GM21529 (cell line): Measurements from ENCODE around the gene GRM5.

Source experiments
- ATAC-seq: cut with Tn5 transposase; IDR thresholded peaks from one replicate; pipeline ENCODE4 v1.9.1; 2021; ENCODE audit not compliant: unreplicated experiment

Gene GRM5

DNA sequence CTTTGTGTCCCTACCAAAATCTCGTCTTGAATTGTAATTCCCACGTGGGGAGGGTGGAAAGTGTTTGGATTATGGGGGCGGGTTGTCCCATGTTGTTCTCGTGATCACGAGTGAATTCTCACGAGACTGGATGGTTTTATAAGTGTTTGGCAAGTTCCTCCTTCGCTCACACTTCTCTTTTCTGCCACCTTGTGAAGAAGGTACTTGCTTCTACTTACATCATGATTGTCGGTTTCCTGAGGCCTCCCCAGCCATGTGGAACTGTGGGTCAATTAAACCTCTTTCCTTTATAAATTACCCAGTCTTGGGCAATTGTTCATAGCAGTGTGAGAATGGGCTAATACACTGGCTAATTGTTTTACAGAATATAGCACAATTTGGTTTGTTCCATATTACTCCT lies 326.3 kb downstream of the GRM5 start:
- no peak for ATAC-seq

GRCh38 chr11:88709567-88709966 lies 356.2 kb downstream of the GRM5 start:
- no peak for ATAC-seq

DNA sequence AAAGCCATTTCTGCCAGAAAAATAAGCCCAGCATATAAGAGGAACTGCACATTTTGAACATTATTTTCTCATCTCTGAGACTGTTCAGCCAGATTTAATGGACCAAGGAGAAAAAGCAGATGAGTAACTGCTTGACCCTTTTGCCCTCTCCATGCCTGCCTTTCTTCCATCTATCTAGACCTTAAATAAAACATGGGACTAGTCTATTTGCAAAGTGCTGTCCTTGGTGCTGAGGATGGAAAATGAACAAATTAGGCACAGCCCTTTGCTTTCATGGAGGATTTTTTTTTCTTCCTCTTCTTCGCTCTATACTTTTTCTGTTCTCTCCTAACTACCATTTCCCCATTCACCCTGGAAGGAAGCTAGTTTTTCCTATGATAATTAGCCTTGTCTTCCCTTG lies 361.3 kb downstream of the GRM5 start:
- ATAC-seq = no peak

DNA sequence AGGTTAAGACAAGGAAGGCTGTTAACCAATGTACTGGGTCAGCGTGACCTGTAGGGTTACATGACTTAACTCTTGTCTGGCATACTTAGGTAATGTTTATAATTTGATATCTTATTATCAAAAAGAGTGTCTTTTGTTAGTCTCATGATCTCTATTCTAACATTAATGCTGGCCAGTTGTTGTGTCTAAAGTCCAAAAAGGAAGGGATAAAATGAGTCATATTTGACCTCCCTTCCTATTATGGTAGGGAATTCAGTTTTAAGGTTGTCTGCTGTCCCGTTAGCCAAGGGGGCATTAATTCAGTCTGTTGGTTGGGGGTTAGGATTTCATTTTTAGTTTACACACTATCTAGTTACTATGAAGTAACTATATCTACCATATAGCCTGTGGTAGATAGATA lies 364.0 kb downstream of the GRM5 start:
- no peak for ATAC-seq

GRCh38 chr11:88697139-88697538 lies 368.6 kb downstream of the GRM5 start:
- no peak for ATAC-seq

DNA sequence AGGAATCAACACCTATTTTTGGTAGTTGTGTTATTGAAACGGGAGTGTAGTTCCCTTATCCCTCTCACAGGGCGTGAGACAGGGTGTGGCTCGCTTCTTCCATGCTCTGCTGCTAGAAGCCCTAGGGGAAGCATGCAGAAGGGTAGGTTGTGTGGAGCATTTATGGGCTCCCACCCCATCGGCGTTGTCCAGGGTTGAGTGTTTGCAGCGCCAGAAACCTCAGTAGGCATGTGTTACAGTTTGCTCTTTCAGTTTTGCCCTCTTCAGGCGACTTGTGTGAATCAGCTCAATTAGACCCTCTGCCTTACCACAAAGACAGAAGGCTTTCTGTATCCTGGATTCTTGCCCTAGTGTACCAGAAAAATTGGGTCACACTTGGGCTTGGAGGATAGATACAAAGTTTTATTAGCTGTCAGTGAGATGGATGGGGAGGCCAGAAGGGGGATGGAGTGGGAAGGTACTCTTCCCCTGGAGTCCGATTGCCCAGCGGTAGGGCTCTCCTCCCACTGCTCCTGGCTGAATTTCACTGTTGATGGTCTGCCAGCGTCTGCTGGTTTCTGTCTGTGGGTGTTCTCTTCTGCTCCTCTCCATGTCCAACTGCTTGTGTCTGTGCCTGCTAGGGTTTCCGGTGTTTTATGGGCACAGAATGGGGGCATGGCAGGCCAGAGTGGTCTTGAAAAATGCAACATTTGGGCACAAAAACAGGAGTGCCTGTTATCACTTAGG lies 369.9 kb downstream of the GRM5 start:
- ATAC-seq = no peak

DNA sequence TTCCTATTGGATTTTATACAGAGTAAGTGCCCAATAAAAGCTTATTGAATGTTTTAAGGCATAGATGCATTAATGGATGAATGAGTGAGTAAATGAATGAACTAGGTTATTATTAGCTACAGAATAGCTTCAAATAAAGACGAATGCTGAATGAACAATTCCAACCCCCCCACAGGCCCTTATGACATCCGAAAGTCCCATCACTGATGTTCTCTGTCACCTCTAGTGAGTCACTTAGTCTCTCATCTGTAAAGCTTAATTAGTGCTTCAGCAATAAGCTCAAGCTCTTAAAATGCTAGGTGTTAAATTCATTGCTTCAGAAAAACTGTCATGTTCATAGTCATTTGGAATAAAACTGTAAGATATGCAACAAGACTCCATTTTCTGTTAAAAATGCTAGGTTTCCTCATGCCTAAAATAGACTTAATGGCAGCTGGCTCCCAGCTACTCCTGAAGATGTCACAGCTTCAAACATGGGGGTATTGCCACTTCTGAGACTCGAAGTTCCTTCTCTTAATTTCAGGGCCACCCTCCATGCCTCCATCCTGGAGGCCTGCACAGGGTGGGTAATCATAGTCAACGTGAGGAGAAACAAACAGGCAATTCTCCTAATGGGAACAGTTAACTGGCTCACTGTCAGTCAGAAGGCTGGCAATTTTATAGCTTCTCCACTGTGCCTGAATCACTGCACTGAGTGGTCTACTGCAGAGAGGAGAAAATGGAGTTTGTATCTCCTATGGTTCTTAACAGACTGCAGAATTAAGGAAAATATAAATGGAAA lies 373.3 kb downstream of the GRM5 start:
- ATAC-seq = no peak

DNA sequence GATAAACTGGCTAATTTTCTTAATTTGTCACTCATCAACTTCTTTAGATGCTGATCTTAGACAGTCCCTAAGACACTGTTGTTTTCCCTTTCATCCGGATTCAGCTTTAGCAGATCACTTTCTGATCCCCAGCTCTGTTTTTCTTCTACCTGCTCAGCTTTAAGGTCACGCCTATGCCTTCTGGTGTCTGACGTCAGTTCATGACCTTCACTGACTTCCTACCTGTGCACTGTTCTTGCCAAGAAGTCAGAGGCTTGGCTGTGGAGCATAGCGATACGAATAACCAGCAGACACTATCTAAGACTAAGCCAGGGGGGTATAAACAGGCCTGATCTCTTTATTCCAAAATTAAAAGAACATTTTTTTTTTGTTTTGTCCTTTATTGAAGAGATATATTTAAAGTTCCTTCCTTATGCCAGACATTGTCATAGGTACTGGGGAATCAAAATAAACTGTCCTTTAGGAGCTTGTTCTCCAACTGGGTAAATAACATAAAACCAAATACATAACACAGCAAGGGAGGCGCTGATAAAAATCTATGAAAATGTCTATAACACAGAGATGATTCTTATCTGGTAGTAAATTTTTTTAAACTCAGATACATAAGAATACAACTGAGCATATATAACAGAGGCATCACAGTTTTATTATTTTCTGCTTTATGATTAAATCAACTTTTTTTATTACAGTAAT lies 376.1 kb downstream of the GRM5 start:
- no peak for ATAC-seq

DNA sequence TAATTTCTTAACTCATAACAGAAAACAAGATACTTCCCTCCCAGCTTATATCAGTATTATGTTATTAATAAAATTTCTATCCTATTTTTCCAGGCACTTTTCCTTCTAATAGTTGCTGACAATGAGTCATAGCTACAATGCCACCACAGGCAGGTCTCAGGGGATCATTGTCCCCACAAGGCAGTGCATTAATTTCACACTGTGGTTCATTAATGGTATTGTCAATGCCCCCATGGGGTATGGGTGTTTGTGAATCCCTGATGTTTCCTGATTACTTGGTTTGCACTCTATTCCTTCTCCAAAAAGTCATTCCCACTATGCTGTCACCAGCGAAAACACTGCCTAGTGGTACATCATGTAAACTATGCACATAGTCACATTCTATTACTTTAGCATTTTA lies 382.8 kb downstream of the GRM5 start:
- no peak for ATAC-seq

DNA sequence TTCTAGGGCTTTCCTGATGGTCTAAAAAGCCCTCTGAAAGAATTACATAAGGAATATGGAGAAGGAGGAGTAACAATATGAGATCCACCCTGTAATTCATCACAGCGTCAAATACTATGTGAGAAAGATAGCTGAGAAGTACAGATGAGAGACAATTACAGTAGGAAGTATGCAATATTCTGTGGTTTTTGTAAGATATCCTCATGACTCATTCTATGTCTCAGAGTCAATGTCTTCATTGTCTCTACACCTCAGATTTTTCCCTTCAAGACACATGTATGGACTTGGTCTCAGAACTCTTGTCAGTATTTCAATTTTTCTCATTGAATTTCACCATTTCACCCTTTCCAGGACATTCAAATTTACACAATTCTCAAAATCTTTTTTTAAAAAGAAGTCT lies 385.0 kb downstream of the GRM5 start:
- no peak for ATAC-seq

DNA sequence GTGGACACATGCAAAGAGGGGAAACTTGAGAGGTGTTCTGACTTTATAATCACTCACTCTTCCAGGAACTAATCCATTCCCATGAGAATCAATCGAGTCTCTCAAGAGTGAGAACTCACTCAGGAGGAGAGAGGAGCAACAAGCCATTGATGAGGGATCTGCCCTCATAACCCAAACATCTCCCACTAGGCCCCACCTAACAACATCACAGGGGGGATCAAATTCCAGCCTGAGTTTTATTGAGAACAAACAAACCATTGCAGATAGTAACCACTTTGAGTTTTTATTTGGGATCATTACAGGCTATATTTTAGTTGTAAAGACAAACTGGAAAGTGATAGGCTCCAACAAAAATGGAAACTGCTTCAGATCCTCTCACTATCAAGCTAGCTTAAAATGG lies 399.4 kb downstream of the GRM5 start:
- no peak for ATAC-seq

GRCh38 chr11:88657076-88657738 lies 408.6 kb downstream of the GRM5 start:
- ATAC-seq = no peak

DNA sequence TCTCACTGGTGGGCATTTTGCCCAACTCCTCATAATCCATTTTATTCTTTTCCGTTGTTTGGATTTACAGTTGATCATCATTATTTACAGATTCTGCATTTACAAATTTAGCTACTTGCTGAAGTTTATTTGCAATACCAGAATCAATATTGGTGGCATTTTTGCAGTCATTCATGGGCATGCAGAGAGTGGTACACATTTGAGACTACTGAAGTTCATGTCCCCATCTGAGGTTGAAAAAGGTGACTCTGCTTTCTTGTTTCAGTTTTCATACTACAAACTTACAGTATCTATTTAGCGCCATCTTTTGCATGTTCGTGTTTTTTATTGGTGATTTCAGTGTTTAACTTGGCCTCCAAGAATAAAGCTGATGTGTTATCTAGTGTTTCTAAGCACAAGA lies 409.5 kb downstream of the GRM5 start:
- ATAC-seq = no peak

GRCh38 chr11:88655656-88656055 lies 410.1 kb downstream of the GRM5 start:
- ATAC-seq = no peak

DNA sequence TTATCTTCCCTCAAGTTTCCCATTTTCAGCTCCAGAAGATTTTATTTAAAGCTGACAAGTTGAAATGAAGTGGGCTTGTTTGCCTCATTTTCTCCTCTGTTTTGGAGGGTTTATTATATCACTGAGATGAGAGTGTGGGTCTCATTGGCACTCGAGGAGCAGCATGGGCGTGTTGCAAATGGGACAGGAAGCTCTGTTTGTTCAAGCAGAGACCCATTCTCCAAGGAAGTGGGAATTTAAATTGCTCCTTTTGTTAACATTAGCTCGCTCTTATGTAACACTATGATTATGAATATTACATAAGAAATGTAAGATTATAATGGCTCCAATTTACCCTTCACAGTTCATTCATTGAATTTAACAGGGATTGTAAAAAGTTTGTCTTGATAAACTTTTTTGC lies 410.6 kb downstream of the GRM5 start:
- ATAC-seq = no peak

GRCh38 chr11:88651556-88651955 lies 414.2 kb downstream of the GRM5 start:
- ATAC-seq = no peak

GRCh38 chr11:88644724-88645123 lies 421.1 kb downstream of the GRM5 start:
- no peak for ATAC-seq

DNA sequence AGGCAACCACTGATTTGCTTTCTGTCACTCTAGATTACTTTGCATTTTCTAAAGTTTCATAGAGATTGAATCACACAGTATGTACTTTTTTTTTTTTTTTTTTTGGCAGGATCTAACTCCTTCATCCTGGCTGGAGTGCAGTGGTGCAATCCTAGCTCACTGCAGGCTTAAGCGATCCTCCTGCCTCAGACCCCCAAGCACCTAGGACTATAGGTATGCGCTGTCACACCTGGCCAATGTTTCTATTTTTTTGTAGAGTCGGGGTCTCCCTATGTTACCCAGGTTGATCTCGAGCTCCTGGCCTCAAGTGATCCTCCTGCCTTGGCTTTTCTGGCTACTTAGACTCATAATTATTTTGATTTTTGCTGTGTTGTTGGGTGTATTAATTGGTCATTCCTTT lies 433.6 kb downstream of the GRM5 start:
- ATAC-seq = no peak

DNA sequence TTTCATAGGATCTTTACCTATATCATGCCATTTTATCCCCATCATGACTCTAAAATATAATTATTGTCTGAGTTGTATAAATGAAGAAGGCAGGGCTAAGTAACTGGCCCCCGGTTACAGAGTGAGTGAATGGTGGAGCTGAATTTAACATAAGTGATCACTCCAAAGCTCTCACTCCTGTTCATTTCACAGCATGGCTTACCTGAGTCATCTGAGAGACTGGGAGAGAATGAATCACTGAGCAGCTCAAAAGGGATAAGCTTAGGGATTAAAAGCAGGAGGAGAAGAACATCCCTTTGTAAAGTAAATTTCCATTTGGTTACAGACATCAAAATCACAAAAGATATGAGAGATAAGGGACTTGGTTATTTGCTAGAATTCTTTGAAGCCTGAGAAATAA lies 434.3 kb downstream of the GRM5 start:
- no peak for ATAC-seq

DNA sequence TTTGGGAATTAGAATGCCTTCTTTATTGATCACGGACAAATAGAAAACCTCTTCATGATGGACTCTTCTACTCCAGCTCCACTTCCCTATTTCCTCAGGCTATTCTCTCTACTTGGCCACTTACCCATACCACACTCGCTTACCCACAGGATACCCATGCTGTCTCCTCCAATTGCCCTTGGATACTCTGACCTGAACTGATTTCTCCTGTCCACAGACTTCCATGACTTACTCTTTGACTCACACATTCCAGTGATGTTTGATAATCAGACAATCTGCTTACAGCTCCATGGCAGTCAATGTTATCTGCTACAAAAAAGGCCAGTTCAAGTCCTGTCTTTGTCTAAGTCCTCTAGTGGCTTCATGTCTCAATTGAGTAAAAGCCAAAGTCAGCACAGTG lies 436.3 kb downstream of the GRM5 start:
- no peak for ATAC-seq

- no peak for ATAC-seq
Measured at GRCh38 chr11:88626216-88626615, 439.6 kb downstream of the GRM5 start.

DNA sequence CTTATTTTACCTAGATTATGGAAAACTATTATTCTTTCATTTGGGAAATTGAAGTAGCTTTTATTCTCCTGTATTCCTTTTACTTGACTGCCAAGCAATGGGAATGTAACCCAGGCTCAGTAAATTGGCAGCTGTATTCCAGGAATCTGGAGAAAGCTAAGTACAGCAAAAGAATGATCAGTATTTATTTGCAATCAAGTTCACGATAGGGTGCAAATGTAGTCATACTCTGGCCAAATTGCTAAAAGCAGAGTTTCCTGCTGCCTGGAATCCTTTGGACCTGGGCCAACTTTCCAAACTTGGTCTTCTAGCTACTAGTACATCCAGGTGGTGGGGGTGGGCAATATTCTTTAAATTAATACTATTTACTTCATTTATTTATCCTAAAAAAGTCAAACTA lies 442.3 kb downstream of the GRM5 start:
- ATAC-seq = no peak
